ENCODE measurements around the gene BAHCC1. TPM values are rescaled to one million over a fixed set of nuclear protein-coding genes. Genes with fewer than 3 reads are reported as not detected.

The BAHCC1 gene
- total and polyA plus RNA-seq, 2 of the 8 experiments (the other 6 are each of a cell fraction or from before 2014, with no cell fraction given), result 0.26 to 0.58 TPM

- Histone ChIP-seq H3K14ac (ENCODE audit: insufficient read length) (no peak overlapping the region), H2AFZ (ENCODE audit: low read length) (no peak overlapping the region), H4K8ac (ENCODE audit: extremely low read depth, insufficient read depth, low read length) (no peak overlapping the region), H3K23ac (ENCODE audit: insufficient read length) (no peak overlapping the region), H4K5ac (ENCODE audit: insufficient read length, low read depth, low read length) (no peak overlapping the region), H3K36me3 (ENCODE audit: control insufficient read depth in 2 of 4, insufficient read depth in 4 of 4, low read length in 3 of 4) (no peaks in the 10 kb centered on the region), H3K4me2 (ENCODE audit: insufficient read depth in 1 of 2, low read depth in 2 of 2, low read length in 2 of 2) (no peak overlapping the region), H2BK5ac (ENCODE audit: low read depth, low read length) (no peak overlapping the region), H3K23me2 (ENCODE audit: low read depth, low read length) (no peaks in the 10 kb centered on the region), H3K4me1 (replicated peaks in 1 of 4; ENCODE audit: control insufficient read depth in 3 of 4, insufficient read depth in 4 of 4, low read length in 3 of 4) (peaks cover 0 to 8% (median under 1%) of the 10 kb centered on the region in 4 experiments; a peak in 2 of 7 replicates), H3K27me3 (replicated peaks in 1 of 4; ENCODE audit: control insufficient read depth in 3 of 4, extremely low read depth in 1 of 4, insufficient read depth in 3 of 4, low read length in 3 of 4) (no peaks in the 10 kb centered on the region; a peak in 1 of 7 replicates), H2BK120ac (replicated peaks; ENCODE audit: low read depth, low read length) (no peak overlapping the region), H3K27ac (ENCODE audit: low read depth, low read length) (no peak overlapping the region), H3K9me3 (ENCODE audit: insufficient read depth in 2 of 2, low read depth in 1 of 2, low read length in 1 of 2) (no peaks in the 10 kb centered on the region), H4K20me1 (replicated peaks in 1 of 2; ENCODE audit: control insufficient read depth in 1 of 2, insufficient read depth in 2 of 2, low read length in 2 of 2) (no peaks in the 10 kb centered on the region), H3K79me2 (ENCODE audit: control insufficient read depth in 1 of 2, insufficient read depth in 2 of 2, low read length in 2 of 2) (no peaks in the 10 kb centered on the region), H2BK12ac (ENCODE audit: low read depth, low read length) (no peak overlapping the region), H2BK15ac (ENCODE audit: low read length) (no peak overlapping the region), H3K79me1 (ENCODE audit: low read depth, low read length) (no peaks in the 10 kb centered on the region), H3K4me3 (ENCODE audit: extremely low read depth in 1 of 4, insufficient read depth in 2 of 4, low read depth in 3 of 4, low read length in 4 of 4) (no peak overlapping the region), H3K4ac (replicated peaks; ENCODE audit: insufficient read length, low read depth, low read length) (no peak overlapping the region), H4K91ac (replicated peaks; ENCODE audit: insufficient read length, low read length) (no peak overlapping the region), H3K9ac (replicated peaks in 1 of 4; ENCODE audit: extremely low read depth in 1 of 4, low read depth in 3 of 4, low read length in 3 of 4) (no peak overlapping the region), H2AK5ac (ENCODE audit: low read depth, low read length) (no peak overlapping the region), H2BK20ac (ENCODE audit: low read length) (no peak overlapping the region), H3K18ac (ENCODE audit: extremely low read depth, low read length) (no peak overlapping the region), H3K56ac (replicated peaks; ENCODE audit: insufficient read length, low read depth, low read length) (no peak overlapping the region)
- 93% methylated on average over 17 of the region's 17 CpGs; no CpG with 5 or more reads in 1 of the 2 experiments for WGBS, 2 experiments (ENCODE audit: extremely low coverage in 1 of 2, insufficient coverage in 1 of 2, insufficient read length in 1 of 2, insufficient replicate concordance in 2 of 2, low coverage in 1 of 2, low lambda C conversion rate in 2 of 2, missing lambda C conversion rate in 1 of 2)
- FAIRE-seq, result no peak
- TF ChIP-seq USF2 (IDR thresholded peaks at IDR 0.05; ENCODE audit: low read length), result no peak
- no peak for TF ChIP-seq ATF3 (IDR thresholded peaks at IDR 0.05; ENCODE audit: insufficient read depth, low read depth, low read length)
- TF ChIP-seq RFX5 (IDR thresholded peaks at IDR 0.05; ENCODE audit: borderline replicate concordance, low read depth, low read length), result no peak
- TF ChIP-seq ZNF274 (IDR thresholded peaks at IDR 0.05; ENCODE audit: borderline replicate concordance, extremely low read depth, low read length), result no peak
- no peak for TF ChIP-seq RAD21 (IDR thresholded peaks at IDR 0.05 in 1 of 2, conservative IDR thresholded peaks at IDR 0.05 in 1 of 2; ENCODE audit: low read depth in 2 of 2, low read length in 2 of 2)
- TF ChIP-seq YY1 (IDR thresholded peaks at IDR 0.05; ENCODE audit: low read depth, low read length), result no peak
- no peak for TF ChIP-seq EZH2 (IDR thresholded peaks at IDR 0.05; ENCODE audit: low read depth, low read length, severe bottlenecking)
- no peak for TF ChIP-seq SP4 (IDR thresholded peaks at IDR 0.05; ENCODE audit: low read length)
- no peak for TF ChIP-seq JUND (IDR thresholded peaks at IDR 0.05; ENCODE audit: low read length)
- TF ChIP-seq TAF1 (IDR thresholded peaks at IDR 0.05; ENCODE audit: low read depth, low read length), result no peak
- no peak for TF ChIP-seq EP300 (IDR thresholded peaks at IDR 0.05; ENCODE audit: borderline replicate concordance in 1 of 2, low read depth in 2 of 2, low read length in 2 of 2)
- TF ChIP-seq POLR2AphosphoS5 (IDR thresholded peaks at IDR 0.05; ENCODE audit: low read depth, low read length), result no peak
- TF ChIP-seq KDM4A (IDR thresholded peaks at IDR 0.05; ENCODE audit: low read depth, low read length, severe bottlenecking), result no peak
- CTCF ChIA-PET (ENCODE audit: partially characterized antibody), result interaction anchor here (1.7 kb wide), 1 partner anchor 25 kb away, joined by 4 read pairs; no protein-coding TSS in a partner anchor
- POLR2A ChIA-PET (ENCODE audit: partially characterized antibody), result no interaction called here
- no peak for DNase-seq (ENCODE audit: low read depth in 1 of 2, low spot score in 2 of 2)
These were observed 70.7 kb downstream of the BAHCC1 start for GRCh38 chr17:81465910-81466309.

Measured in H1 (cell line).